PFSK-1 (cell line): ENCODE data around the gene MBD2.

ENCODE experiments used
- FOXP2 ChIP-seq: optimal IDR thresholded peaks from 2 replicates; pipeline ENCODE3; 2011; ENCODE audit warnings: borderline replicate concordance, control low read depth, inconsistent platforms; ENCODE audit not compliant: insufficient read depth; ENCODE audit errors: extremely low read length, extremely low read depth
- POLR2AphosphoS5 ChIP-seq: IDR thresholded peaks from 2 replicates; pipeline ENCODE4 v1.6.1; 2012; ENCODE audit warnings: low read depth, mild to moderate bottlenecking, control low read depth, low read length, moderate library complexity
- REST ChIP-seq, 2 experiments: IDR thresholded peaks; 2 replicates each; pipeline versions ENCODE4 v1.6.1 to v1.8.0; 2011 to 2012; ENCODE audit warnings: low read depth in 2 of 2, low read length in 2 of 2, control low read depth in 1 of 2, inconsistent platforms in 1 of 2, mild to moderate bottlenecking in 1 of 2, moderate library complexity in 1 of 2; ENCODE audit not compliant: insufficient read depth in 1 of 2
- SIN3A ChIP-seq: IDR thresholded peaks from 2 replicates; pipeline ENCODE4 v1.6.1; 2012; ENCODE audit warnings: mild to moderate bottlenecking, low read length, moderate library complexity, borderline replicate concordance; ENCODE audit not compliant: insufficient read depth
- TAF1 ChIP-seq: IDR thresholded peaks from 2 replicates; pipeline ENCODE4 v1.6.1; 2012; ENCODE audit warnings: low read length, control low read depth, borderline replicate concordance; ENCODE audit not compliant: insufficient read depth

Gene MBD2

GRCh38 chr18:54169431-54170403 is 54.8 kb downstream of the MBD2 start:
- TF ChIP-seq TAF1, result no peak
- no peak for TF ChIP-seq SIN3A
- TF ChIP-seq FOXP2, result no peak
- no peak for TF ChIP-seq POLR2AphosphoS5

DNA sequence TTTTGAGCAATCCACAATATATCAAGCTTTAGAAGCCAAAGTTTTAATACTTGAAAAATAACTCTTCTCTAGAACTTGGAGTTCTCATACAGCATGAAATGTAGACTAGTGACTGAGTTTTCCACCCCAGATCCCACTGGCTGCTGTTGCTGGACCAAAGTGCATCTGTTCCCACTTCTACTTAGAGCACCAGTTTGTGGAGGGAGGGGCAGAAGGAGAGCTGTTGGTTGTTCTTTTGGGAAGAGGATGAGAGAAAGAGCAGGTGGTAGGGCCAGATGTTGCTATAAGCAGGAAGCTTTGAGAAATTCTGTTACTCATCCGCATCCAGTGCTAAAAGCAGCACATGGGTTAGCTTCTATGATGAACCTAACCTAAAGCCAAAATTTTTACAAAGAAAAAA is 59.0 kb downstream of the MBD2 start:
- no peak for TF ChIP-seq POLR2AphosphoS5
- TF ChIP-seq SIN3A, result no peak
- TF ChIP-seq FOXP2, result no peak

DNA sequence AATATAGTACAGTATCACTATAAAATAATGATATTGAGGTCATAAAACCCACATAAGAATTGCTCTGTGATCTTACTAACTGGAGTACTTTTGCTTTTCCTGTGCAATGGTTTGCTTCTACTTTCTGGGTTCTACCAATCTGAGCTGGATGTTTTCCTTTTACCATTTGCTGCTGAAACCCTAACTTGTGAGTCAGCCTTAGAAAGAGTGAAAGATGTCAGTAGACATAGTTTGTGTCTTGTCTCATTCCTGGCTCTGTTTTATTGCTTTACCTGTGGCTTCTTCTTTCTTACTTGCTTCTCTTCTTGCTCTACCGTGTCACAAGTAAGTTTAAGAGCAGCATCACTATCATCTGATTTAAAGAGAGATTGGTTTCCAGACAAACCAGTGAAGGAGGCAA is 61.0 kb downstream of the MBD2 start:
- TF ChIP-seq TAF1 (no peak), REST (IDR thresholded peaks at IDR 0.05; ENCODE audit: insufficient read depth in 1 of 2, low read depth in 2 of 2, low read length in 2 of 2) (no peak), FOXP2 (no peak), SIN3A (no peak), POLR2AphosphoS5 (no peak)

DNA sequence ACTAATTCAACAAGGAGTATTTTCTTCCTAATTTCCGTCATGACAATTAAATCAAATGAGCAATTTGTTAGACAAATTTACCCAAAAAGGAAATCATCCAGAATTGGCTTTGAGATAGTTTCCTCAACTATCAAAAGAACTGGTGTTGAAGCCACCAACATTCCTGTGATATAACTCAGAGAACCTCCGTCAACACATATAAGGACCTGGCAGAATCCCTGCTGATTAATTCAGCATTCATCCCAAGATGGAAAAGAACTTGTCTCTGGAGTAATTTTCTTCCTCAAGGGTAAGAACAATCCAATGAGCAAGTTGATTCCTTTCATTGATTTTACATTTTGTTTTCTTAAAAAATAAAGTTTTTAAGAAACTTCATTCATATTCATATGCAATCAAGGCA is 62.0 kb downstream of the MBD2 start:
- TF ChIP-seq POLR2AphosphoS5 (no peak), FOXP2 (no peak), TAF1 (no peak), REST (IDR thresholded peaks at IDR 0.05; ENCODE audit: insufficient read depth in 1 of 2, low read depth in 2 of 2, low read length in 2 of 2) (no peak), SIN3A (no peak)

DNA sequence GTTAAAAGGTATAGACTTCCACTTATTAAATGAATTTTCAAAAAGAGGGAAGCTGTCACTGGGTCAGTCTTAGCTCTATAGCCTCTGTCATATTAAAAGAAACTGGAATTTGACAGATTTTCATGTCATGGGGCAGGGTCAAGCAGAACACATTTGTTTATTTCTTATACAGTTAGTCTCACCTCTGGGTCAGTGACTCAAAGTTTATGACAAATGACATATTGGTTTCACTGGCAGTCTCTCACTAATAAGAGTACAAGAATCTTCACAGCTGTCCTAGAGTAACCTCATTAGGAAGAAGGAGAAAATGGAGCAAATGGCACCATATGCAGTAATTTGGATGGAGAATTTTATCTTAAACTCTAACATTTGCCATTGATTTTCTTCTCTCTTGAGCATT is 63.2 kb downstream of the MBD2 start:
- TF ChIP-seq FOXP2 (no peak), POLR2AphosphoS5 (no peak), REST (IDR thresholded peaks at IDR 0.05; ENCODE audit: insufficient read depth in 1 of 2, low read depth in 2 of 2, low read length in 2 of 2) (no peak), SIN3A (no peak)

DNA sequence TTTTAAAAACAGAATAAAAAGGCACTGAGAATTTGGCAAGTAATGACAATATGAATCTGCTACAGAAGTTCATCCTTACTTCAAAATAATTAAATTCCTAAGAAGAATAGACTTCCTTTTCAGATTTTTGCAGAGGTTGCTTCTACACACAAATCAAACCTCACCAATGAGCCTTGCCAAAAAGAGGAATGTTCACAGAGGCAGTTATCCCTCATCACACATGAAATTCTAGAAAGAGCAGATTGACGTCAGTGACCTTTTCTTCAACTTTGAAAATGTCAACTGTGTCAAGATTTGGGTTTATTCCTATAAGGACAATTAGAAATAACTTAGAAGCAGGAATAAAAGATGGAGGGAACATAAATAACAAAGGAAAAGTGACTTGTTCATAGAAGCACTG is 64.6 kb downstream of the MBD2 start:
- TF ChIP-seq FOXP2 (no peak), REST (IDR thresholded peaks at IDR 0.05; ENCODE audit: insufficient read depth in 1 of 2, low read depth in 2 of 2, low read length in 2 of 2) (no peak), SIN3A (no peak), TAF1 (no peak), POLR2AphosphoS5 (no peak)
